ENCODE measurements around the gene EEF1AKMT1.

DNA sequence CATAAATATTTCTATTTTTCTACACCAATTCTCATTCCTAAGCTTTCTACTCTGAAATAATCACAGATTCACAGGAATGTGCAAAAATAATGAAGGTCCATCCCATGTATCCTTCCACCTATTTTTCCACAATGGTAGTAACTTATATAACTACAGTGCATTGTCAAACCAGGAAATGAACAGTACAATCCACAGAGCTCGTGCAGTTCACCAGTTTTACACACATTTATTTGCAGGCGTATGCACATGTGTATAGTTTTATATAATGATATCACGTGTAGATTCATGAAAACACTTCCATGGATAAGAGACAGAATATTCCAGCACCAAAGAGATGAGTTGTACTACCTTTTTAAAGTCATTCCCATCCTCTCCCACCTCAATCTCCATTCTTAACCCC is 12.9 kb downstream of the EEF1AKMT1 start:
- TF ChIP-seq, protein P1, sequence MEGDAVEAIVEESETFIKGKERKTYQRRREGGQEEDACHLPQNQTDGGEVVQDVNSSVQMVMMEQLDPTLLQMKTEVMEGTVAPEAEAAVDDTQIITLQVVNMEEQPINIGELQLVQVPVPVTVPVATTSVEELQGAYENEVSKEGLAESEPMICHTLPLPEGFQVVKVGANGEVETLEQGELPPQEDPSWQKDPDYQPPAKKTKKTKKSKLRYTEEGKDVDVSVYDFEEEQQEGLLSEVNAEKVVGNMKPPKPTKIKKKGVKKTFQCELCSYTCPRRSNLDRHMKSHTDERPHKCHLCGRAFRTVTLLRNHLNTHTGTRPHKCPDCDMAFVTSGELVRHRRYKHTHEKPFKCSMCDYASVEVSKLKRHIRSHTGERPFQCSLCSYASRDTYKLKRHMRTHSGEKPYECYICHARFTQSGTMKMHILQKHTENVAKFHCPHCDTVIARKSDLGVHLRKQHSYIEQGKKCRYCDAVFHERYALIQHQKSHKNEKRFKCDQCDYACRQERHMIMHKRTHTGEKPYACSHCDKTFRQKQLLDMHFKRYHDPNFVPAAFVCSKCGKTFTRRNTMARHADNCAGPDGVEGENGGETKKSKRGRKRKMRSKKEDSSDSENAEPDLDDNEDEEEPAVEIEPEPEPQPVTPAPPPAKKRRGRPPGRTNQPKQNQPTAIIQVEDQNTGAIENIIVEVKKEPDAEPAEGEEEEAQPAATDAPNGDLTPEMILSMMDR (IDR thresholded peaks at IDR 0.05): no peak
- TF ChIP-seq POLR2AphosphoS5 (IDR thresholded peaks at IDR 0.05): no peak

All from suprapubic skin (tissue), 3 donors.